K562 (cell line): Measurements from ENCODE around the gene HUS1.

ENCODE experiments used
- ARHGAP35 ChIP-seq: fragments of 450-650 bp; IDR thresholded peaks from 2 replicates; pipeline ENCODE4 v1.6.1; 2018; ENCODE audit not compliant: partially characterized antibody
- BCL6 ChIP-seq: fragments of 250-450 bp; sonication (Bioruptor Pico); IDR thresholded peaks from 2 replicates; pipeline ENCODE4 v1.4.0; 2020
- BCOR ChIP-seq: fragments of 450-650 bp; IDR thresholded peaks from 2 replicates; pipeline ENCODE4 v1.6.1; 2016
- GTF2F1 ChIP-seq: IDR thresholded peaks from 2 replicates; pipeline ENCODE4 v1.6.1; 2011; ENCODE audit warnings: low read depth, low read length, improper control_type of control experiment
- MNT ChIP-seq, 2 experiments: fragments of 450-650 bp; conservative IDR thresholded peaks; 2 replicates each; pipeline ENCODE4 v1.6.1; 2017; ENCODE audit warnings: mild to moderate bottlenecking in 2 of 2, moderate library complexity in 2 of 2
- MTA3 ChIP-seq: fragments of 450-650 bp; formaldehyde crosslinking; IDR thresholded peaks from 2 replicates; pipeline ENCODE4 v1.6.1; 2017; ENCODE audit warnings: mild to moderate bottlenecking, borderline replicate concordance
- MXI1 ChIP-seq: IDR thresholded peaks from 2 replicates; pipeline ENCODE4 v1.6.1; 2011; ENCODE audit warnings: low read depth, mild to moderate bottlenecking, improper control_type of control experiment, low read length
- SMAD2 ChIP-seq: fragments of 150-350 bp; IDR thresholded peaks from 2 replicates; pipeline ENCODE4 v1.6.1; 2014; ENCODE audit warnings: low read depth, mild to moderate bottlenecking, low read length
- SP1 ChIP-seq: sonication (generic); formaldehyde crosslinking; IDR thresholded peaks from 2 replicates; pipeline ENCODE4 v1.8.1; 2022; ENCODE audit warnings: mild to moderate bottlenecking, missing genetic modification reagents
- SP2 ChIP-seq: IDR thresholded peaks from 2 replicates; pipeline ENCODE4 v1.6.1; 2011; ENCODE audit warnings: mild to moderate bottlenecking, low read depth, low read length, moderate library complexity; ENCODE audit not compliant: poor library complexity, severe bottlenecking; ENCODE audit errors: extremely low read depth
- TEAD4 ChIP-seq, 2 experiments: sonication (generic) in 1 of 2; formaldehyde crosslinking in 1 of 2; IDR thresholded peaks; 2 replicates each; pipeline versions ENCODE4 v1.6.1 to v1.8.0; 2012 to 2022; ENCODE audit warnings: borderline replicate concordance in 1 of 2, inconsistent platforms in 1 of 2, low read length in 1 of 2, mild to moderate bottlenecking in 1 of 2, missing genetic modification reagents in 1 of 2
- ZBTB49 ChIP-seq: sonication (generic); formaldehyde crosslinking; IDR thresholded peaks from 2 replicates; pipeline ENCODE4 v1.8.0; 2022; ENCODE audit warnings: missing genetic modification reagents, mild to moderate bottlenecking, borderline replicate concordance
- TF ChIP-seq, protein P1 (sequence below), 3 experiments: IDR thresholded peaks in 2 of 3; conservative IDR thresholded peaks in 1 of 3; 2 replicates each; pipeline ENCODE4 v1.5.1; 2011 to 2012; ENCODE audit warnings: low read length in 3 of 3, mild to moderate bottlenecking in 3 of 3, control low read depth in 2 of 3, improper control_type of control experiment in 1 of 3, inconsistent platforms in 1 of 3, low read depth in 1 of 3, mixed read lengths in 1 of 3, moderate library complexity in 1 of 3; ENCODE audit not compliant: insufficient read depth in 2 of 3
- TF ChIP-seq, protein P2 (sequence below), 2 experiments: fragments of 450-650 bp; formaldehyde crosslinking in 1 of 2; IDR thresholded peaks; 2 replicates each; pipeline versions ENCODE4 v1.4.0 to v1.6.1; 2014 to 2020; ENCODE audit warnings: mild to moderate bottlenecking in 2 of 2, borderline replicate concordance in 1 of 2, low read depth in 1 of 2

- no peak for TF ChIP-seq MTA3
- TF ChIP-seq, protein P1, sequence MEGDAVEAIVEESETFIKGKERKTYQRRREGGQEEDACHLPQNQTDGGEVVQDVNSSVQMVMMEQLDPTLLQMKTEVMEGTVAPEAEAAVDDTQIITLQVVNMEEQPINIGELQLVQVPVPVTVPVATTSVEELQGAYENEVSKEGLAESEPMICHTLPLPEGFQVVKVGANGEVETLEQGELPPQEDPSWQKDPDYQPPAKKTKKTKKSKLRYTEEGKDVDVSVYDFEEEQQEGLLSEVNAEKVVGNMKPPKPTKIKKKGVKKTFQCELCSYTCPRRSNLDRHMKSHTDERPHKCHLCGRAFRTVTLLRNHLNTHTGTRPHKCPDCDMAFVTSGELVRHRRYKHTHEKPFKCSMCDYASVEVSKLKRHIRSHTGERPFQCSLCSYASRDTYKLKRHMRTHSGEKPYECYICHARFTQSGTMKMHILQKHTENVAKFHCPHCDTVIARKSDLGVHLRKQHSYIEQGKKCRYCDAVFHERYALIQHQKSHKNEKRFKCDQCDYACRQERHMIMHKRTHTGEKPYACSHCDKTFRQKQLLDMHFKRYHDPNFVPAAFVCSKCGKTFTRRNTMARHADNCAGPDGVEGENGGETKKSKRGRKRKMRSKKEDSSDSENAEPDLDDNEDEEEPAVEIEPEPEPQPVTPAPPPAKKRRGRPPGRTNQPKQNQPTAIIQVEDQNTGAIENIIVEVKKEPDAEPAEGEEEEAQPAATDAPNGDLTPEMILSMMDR (IDR thresholded peaks at IDR 0.05 in 2 of 3, conservative IDR thresholded peaks at IDR 0.05 in 1 of 3; ENCODE audit: insufficient read depth in 2 of 3, low read depth in 1 of 3, low read length in 3 of 3), result no peak
- TF ChIP-seq BCOR, result no peak
- TF ChIP-seq, protein P2, sequence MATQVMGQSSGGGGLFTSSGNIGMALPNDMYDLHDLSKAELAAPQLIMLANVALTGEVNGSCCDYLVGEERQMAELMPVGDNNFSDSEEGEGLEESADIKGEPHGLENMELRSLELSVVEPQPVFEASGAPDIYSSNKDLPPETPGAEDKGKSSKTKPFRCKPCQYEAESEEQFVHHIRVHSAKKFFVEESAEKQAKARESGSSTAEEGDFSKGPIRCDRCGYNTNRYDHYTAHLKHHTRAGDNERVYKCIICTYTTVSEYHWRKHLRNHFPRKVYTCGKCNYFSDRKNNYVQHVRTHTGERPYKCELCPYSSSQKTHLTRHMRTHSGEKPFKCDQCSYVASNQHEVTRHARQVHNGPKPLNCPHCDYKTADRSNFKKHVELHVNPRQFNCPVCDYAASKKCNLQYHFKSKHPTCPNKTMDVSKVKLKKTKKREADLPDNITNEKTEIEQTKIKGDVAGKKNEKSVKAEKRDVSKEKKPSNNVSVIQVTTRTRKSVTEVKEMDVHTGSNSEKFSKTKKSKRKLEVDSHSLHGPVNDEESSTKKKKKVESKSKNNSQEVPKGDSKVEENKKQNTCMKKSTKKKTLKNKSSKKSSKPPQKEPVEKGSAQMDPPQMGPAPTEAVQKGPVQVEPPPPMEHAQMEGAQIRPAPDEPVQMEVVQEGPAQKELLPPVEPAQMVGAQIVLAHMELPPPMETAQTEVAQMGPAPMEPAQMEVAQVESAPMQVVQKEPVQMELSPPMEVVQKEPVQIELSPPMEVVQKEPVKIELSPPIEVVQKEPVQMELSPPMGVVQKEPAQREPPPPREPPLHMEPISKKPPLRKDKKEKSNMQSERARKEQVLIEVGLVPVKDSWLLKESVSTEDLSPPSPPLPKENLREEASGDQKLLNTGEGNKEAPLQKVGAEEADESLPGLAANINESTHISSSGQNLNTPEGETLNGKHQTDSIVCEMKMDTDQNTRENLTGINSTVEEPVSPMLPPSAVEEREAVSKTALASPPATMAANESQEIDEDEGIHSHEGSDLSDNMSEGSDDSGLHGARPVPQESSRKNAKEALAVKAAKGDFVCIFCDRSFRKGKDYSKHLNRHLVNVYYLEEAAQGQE (IDR thresholded peaks at IDR 0.05; ENCODE audit: borderline replicate concordance), result no peak
- TF ChIP-seq, protein P2 (CRISPR knock-in tag; IDR thresholded peaks at IDR 0.05; ENCODE audit: low read depth), result no peak
- no peak for TF ChIP-seq TEAD4 (IDR thresholded peaks at IDR 0.05; ENCODE audit: low read length)
- TF ChIP-seq TEAD4 (CRISPR knock-in tag; IDR thresholded peaks at IDR 0.05; ENCODE audit: borderline replicate concordance), result no peak
- no peak for TF ChIP-seq SP2
- no peak for TF ChIP-seq ARHGAP35
- no peak for TF ChIP-seq MXI1
- no peak for TF ChIP-seq GTF2F1
- no peak for TF ChIP-seq ZBTB49 (CRISPR knock-in tag)
- TF ChIP-seq MNT (conservative IDR thresholded peaks at IDR 0.05), result no peak
- TF ChIP-seq SP1 (CRISPR knock-in tag), result no peak
- no peak for TF ChIP-seq BCL6
- TF ChIP-seq SMAD2, result no peak
Measured at GRCh38 chr7:47937711-47938573, 41.5 kb downstream of the HUS1 start.
